Ishikawa (cell line): ENCODE data around the gene TMEM247.

Experiments
- CEBPB ChIP-seq: IDR thresholded peaks from 2 replicates; pipeline ENCODE4 v1.6.1; 2012
- CREB1 ChIP-seq: IDR thresholded peaks from 2 replicates; pipeline ENCODE4 v1.6.1; 2012; ENCODE audit warnings: low read depth
- EGR1 ChIP-seq: IDR thresholded peaks from 2 replicates; pipeline ENCODE4 v1.6.1; 2012
- EP300 ChIP-seq: IDR thresholded peaks from 2 replicates; pipeline ENCODE4 v1.6.1; 2012; ENCODE audit warnings: borderline replicate concordance
- FOXM1 ChIP-seq: IDR thresholded peaks from 2 replicates; pipeline ENCODE4 v1.6.1; 2012; ENCODE audit warnings: low read depth, borderline replicate concordance
- MAX ChIP-seq: IDR thresholded peaks from 2 replicates; pipeline ENCODE4 v1.6.1; 2012
- RAD21 ChIP-seq: IDR thresholded peaks from 2 replicates; pipeline ENCODE4 v1.6.1; 2012; ENCODE audit warnings: low read depth
- TAF1 ChIP-seq: IDR thresholded peaks from 2 replicates; pipeline ENCODE4 v1.6.1; 2012; ENCODE audit warnings: low read depth, mild to moderate bottlenecking
- TCF12 ChIP-seq: IDR thresholded peaks from 2 replicates; pipeline ENCODE4 v1.6.1; 2012; ENCODE audit warnings: low read depth
- USF1 ChIP-seq: IDR thresholded peaks from 2 replicates; pipeline ENCODE4 v1.6.1; 2012
- YY1 ChIP-seq: IDR thresholded peaks from 2 replicates; pipeline ENCODE4 v1.6.1; 2012; ENCODE audit warnings: low read depth
- ZBTB7A ChIP-seq: IDR thresholded peaks from 2 replicates; pipeline ENCODE4 v1.6.1; 2012; ENCODE audit warnings: low read depth
- TF ChIP-seq, protein P1 (sequence below): IDR thresholded peaks from 2 replicates; pipeline ENCODE4 v1.6.1; 2012; ENCODE audit warnings: low read depth, mild to moderate bottlenecking

- TF ChIP-seq EP300, result no peak
- TF ChIP-seq USF1, result no peak
- TF ChIP-seq TCF12, result no peak
- no peak for TF ChIP-seq MAX
- no peak for TF ChIP-seq FOXM1
- no peak for TF ChIP-seq RAD21
- TF ChIP-seq, protein P1, sequence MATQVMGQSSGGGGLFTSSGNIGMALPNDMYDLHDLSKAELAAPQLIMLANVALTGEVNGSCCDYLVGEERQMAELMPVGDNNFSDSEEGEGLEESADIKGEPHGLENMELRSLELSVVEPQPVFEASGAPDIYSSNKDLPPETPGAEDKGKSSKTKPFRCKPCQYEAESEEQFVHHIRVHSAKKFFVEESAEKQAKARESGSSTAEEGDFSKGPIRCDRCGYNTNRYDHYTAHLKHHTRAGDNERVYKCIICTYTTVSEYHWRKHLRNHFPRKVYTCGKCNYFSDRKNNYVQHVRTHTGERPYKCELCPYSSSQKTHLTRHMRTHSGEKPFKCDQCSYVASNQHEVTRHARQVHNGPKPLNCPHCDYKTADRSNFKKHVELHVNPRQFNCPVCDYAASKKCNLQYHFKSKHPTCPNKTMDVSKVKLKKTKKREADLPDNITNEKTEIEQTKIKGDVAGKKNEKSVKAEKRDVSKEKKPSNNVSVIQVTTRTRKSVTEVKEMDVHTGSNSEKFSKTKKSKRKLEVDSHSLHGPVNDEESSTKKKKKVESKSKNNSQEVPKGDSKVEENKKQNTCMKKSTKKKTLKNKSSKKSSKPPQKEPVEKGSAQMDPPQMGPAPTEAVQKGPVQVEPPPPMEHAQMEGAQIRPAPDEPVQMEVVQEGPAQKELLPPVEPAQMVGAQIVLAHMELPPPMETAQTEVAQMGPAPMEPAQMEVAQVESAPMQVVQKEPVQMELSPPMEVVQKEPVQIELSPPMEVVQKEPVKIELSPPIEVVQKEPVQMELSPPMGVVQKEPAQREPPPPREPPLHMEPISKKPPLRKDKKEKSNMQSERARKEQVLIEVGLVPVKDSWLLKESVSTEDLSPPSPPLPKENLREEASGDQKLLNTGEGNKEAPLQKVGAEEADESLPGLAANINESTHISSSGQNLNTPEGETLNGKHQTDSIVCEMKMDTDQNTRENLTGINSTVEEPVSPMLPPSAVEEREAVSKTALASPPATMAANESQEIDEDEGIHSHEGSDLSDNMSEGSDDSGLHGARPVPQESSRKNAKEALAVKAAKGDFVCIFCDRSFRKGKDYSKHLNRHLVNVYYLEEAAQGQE, result no peak
- no peak for TF ChIP-seq ZBTB7A
- TF ChIP-seq YY1, result no peak
- TF ChIP-seq CEBPB, result no peak
- no peak for TF ChIP-seq TAF1
- no peak for TF ChIP-seq EGR1
- TF ChIP-seq CREB1, result no peak
These were observed 32.3 kb upstream of the TMEM247 start for GRCh38 chr2:46446871-46447568.
